Lung (tissue), 12 donors: ENCODE measurements around the gene ANKRD33B. TPM values are rescaled to one million over a fixed set of nuclear protein-coding genes. Genes with fewer than 3 reads are reported as not detected.

Source experiments
- ATAC-seq: fragments of 200-7000 bp; cut with Tn5 transposase; one replicate; pipeline ENCODE4 v1.9.1; 2020; ENCODE audit warnings: moderate number of reproducible peaks; ENCODE audit not compliant: insufficient read depth, low FRiP score
- DNase-seq, 3 donors: peaks; one replicate each; pipeline ENCODE4 v3.0.0-alpha.2; 2013 to 2017
- H3K27ac ChIP-seq, 2 donors: one replicate each; pipeline ENCODE4 v1.5.1; 2013; ENCODE audit warnings: mild to moderate bottlenecking in 2 of 2, moderate library complexity in 2 of 2, control low read depth in 1 of 2, inconsistent platforms in 1 of 2, low read depth in 1 of 2, low read length in 1 of 2
- H3K27me3 ChIP-seq, 3 donors: one replicate each; pipeline ENCODE4 v1.5.1; 2013; ENCODE audit warnings: low read length in 2 of 3; ENCODE audit not compliant: control insufficient read depth in 3 of 3, insufficient read depth in 3 of 3
- H3K36me3 ChIP-seq, 4 donors: one replicate each; pipeline ENCODE4 v1.5.1; 2013; ENCODE audit warnings: low read length in 4 of 4, mild to moderate bottlenecking in 1 of 4, moderate library complexity in 1 of 4; ENCODE audit not compliant: control insufficient read depth in 4 of 4, insufficient read depth in 4 of 4
- H3K4me1 ChIP-seq, 5 donors: one replicate each; pipeline ENCODE4 v1.5.1; 2013; ENCODE audit warnings: low read length in 5 of 5, mild to moderate bottlenecking in 2 of 5, moderate library complexity in 1 of 5; ENCODE audit not compliant: control insufficient read depth in 5 of 5, insufficient read depth in 5 of 5
- H3K4me3 ChIP-seq: one replicate; pipeline ENCODE4 v1.5.1; 2013; ENCODE audit warnings: mild to moderate bottlenecking, control low read depth, moderate library complexity
- H3K9ac ChIP-seq, 2 donors: one replicate each; pipeline ENCODE4 v1.5.1; 2013; ENCODE audit warnings: low read length in 2 of 2, control low read depth in 1 of 2; ENCODE audit not compliant: insufficient read depth in 1 of 2
- H3K9me3 ChIP-seq, 4 donors: one replicate each; pipeline ENCODE4 v1.5.1; 2013; ENCODE audit warnings: low read length in 3 of 4, mild to moderate bottlenecking in 1 of 4, moderate library complexity in 1 of 4; ENCODE audit not compliant: control insufficient read depth in 4 of 4, insufficient read depth in 3 of 4
- WGBS, 2 donors: extraction: QIAGEN DNeasy Blood & Tissue Kit; methylation state at CpG; one replicate each; pipeline ENCODE4 v1.1.7; 2013; 5-methylcytosine and 5-hydroxymethylcytosine counted together
- polyA plus RNA-seq, 2 donors: library from polyadenylated mRNA; stranded (reverse); fragments of 200-250 nt; gene quantifications; one replicate each; pipeline ENCODE4 v1.2.1, GENCODE V29; 2013
- total RNA-seq, 2 donors: library from RNA; depleted of rRNA in 1 of 2; stranded (reverse); fragments of >200 nt in 1 of 2; gene quantifications; one replicate each; pipeline ENCODE4 v1.2.1, GENCODE V29; 2014 to 2021
- TF ChIP-seq, protein P1 (sequence below): IDR thresholded peaks from 2 replicates; pipeline ENCODE4 v1.5.1; 2012; ENCODE audit warnings: mild to moderate bottlenecking; ENCODE audit errors: control extremely low read depth, extremely low read depth
- donor health status: control.
- donor health status: control.
- donor health status: Bipolar disorder and iron deficiency.
- donor health status: healthy.
- donor health status: DM: yes; HTN: yes; CAD: no.

Gene ANKRD33B
- total and polyA plus RNA-seq, 4 donors = 1.0 to 6.3 (median 2.1) TPM

- Histone ChIP-seq H3K4me1 (peaks cover 0 to 2% (median 0%) of the 10 kb centered on the region in 5 donors), H3K9ac (no peak overlapping the region), H3K27me3 (no peaks in the 10 kb centered on the region), H3K9me3 (peaks cover 0 to 10% (median 0%) of the 10 kb centered on the region in 4 donors), H3K27ac (no peak overlapping the region), H3K4me3 (no peak overlapping the region), H3K36me3 (peaks cover 0 to 47% (median 29%) of the 10 kb centered on the region in 4 donors)
- no peak for DNase-seq
- TF ChIP-seq, protein P1, sequence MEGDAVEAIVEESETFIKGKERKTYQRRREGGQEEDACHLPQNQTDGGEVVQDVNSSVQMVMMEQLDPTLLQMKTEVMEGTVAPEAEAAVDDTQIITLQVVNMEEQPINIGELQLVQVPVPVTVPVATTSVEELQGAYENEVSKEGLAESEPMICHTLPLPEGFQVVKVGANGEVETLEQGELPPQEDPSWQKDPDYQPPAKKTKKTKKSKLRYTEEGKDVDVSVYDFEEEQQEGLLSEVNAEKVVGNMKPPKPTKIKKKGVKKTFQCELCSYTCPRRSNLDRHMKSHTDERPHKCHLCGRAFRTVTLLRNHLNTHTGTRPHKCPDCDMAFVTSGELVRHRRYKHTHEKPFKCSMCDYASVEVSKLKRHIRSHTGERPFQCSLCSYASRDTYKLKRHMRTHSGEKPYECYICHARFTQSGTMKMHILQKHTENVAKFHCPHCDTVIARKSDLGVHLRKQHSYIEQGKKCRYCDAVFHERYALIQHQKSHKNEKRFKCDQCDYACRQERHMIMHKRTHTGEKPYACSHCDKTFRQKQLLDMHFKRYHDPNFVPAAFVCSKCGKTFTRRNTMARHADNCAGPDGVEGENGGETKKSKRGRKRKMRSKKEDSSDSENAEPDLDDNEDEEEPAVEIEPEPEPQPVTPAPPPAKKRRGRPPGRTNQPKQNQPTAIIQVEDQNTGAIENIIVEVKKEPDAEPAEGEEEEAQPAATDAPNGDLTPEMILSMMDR = no peak
- WGBS, 2 donors = 33 to 70% methylated on average over 22 of the region's 22 CpGs
- ATAC-seq = no peak
Observed at GRCh38 chr5:10681731-10682679, 118.1 kb downstream of the ANKRD33B start.

GRCh38 chr5:10682801-10683525, 119.1 kb downstream of the ANKRD33B start:
- DNase-seq = no peak
- ATAC-seq = no peak
- Histone ChIP-seq H3K27ac (no peak overlapping the region), H3K4me1 (peaks cover 0 to 2% (median 0%) of the 10 kb centered on the region in 5 donors), H3K9ac (no peak overlapping the region), H3K4me3 (no peak overlapping the region), H3K36me3 (peaks cover 0 to 45% (median 23%) of the 10 kb centered on the region in 4 donors), H3K9me3 (peaks cover 0 to 4% (median 0%) of the 10 kb centered on the region in 4 donors), H3K27me3 (no peaks in the 10 kb centered on the region)
- WGBS, 2 donors = 93 to 95% methylated on average over 16 of the region's 16 CpGs
- TF ChIP-seq, protein P1 = no peak

- Histone ChIP-seq H3K4me3 (no peak overlapping the region), H3K27me3 (no peaks in the 10 kb centered on the region), H3K9me3 (peaks cover 0 to 2% (median 0%) of the 10 kb centered on the region in 4 donors), H3K9ac (no peak overlapping the region), H3K36me3 (peaks cover 0 to 42% (median 21%) of the 10 kb centered on the region in 4 donors), H3K27ac (no peak overlapping the region), H3K4me1 (peaks cover 0 to 2% (median 0%) of the 10 kb centered on the region in 5 donors)
- 90 to 91% methylated on average over 11 of the region's 11 CpGs for WGBS, 2 donors
- ATAC-seq (no peak), DNase-seq (no peak)
- TF ChIP-seq, protein P1 = no peak
Observed at GRCh38 chr5:10684303-10685086, 120.6 kb downstream of the ANKRD33B start.
